K562 (cell line): ENCODE measurements around the gene SCN5A. TPM values are rescaled to one million over a fixed set of nuclear protein-coding genes. Genes with fewer than 3 reads are reported as not detected.

ENCODE experiments used
- ARNT ChIP-seq, 2 experiments: fragments of 450-650 bp; IDR thresholded peaks; 2 replicates each; pipeline ENCODE4 v1.6.1; 2016; ENCODE audit warnings: mild to moderate bottlenecking in 1 of 2
- CBX1 ChIP-seq: sonication (generic); IDR thresholded peaks from 2 replicates; pipeline ENCODE4 v1.6.1; 2016; ENCODE audit warnings: antibody characterized with exemption, low read depth, mild to moderate bottlenecking
- ESRRA ChIP-seq: fragments of 450-650 bp; IDR thresholded peaks from 2 replicates; pipeline ENCODE4 v1.6.1; 2014; ENCODE audit warnings: low read depth, mild to moderate bottlenecking, moderate library complexity, borderline replicate concordance
- ESRRB ChIP-seq: fragments of 250-450 bp; sonication (Bioruptor Pico); IDR thresholded peaks from 2 replicates; pipeline ENCODE4 v1.5.0; 2020; ENCODE audit warnings: mild to moderate bottlenecking, moderate library complexity, borderline replicate concordance
- ETV5 ChIP-seq: sonication (generic); formaldehyde crosslinking; IDR thresholded peaks from 2 replicates; pipeline ENCODE4 v1.4.0; 2020; ENCODE audit warnings: low read depth, mild to moderate bottlenecking, missing genetic modification reagents
- EZH2 ChIP-seq: IDR thresholded peaks from 2 replicates; pipeline ENCODE4 v1.6.1; 2012; ENCODE audit warnings: low read depth, mild to moderate bottlenecking, inconsistent platforms, low read length, borderline replicate concordance
- FOXA3 ChIP-seq, 2 experiments: fragments of 450-650 bp in 1 of 2; sonication (generic) in 1 of 2; formaldehyde crosslinking; IDR thresholded peaks in 1 of 2; conservative IDR thresholded peaks in 1 of 2; 2 replicates each; pipeline versions ENCODE4 v1.4.0 to v1.8.0; 2020 to 2022; ENCODE audit warnings: mild to moderate bottlenecking in 2 of 2, missing genetic modification reagents in 1 of 2
- KDM4B ChIP-seq, 2 experiments: fragments of 450-650 bp in 1 of 2; sonication (generic) in 1 of 2; IDR thresholded peaks; 2 replicates each; pipeline ENCODE4 v1.6.1; 2016 to 2017; ENCODE audit warnings: borderline replicate concordance in 2 of 2, antibody characterized with exemption in 1 of 2, low read depth in 1 of 2, mild to moderate bottlenecking in 1 of 2
- L3MBTL2 ChIP-seq: fragments of 450-650 bp; IDR thresholded peaks from 2 replicates; pipeline ENCODE4 v1.6.1; 2016; ENCODE audit warnings: mild to moderate bottlenecking, moderate library complexity
- LEF1 ChIP-seq: fragments of 450-650 bp; IDR thresholded peaks from 2 replicates; pipeline ENCODE4 v1.6.1; 2016; ENCODE audit warnings: mild to moderate bottlenecking
- MEIS2 ChIP-seq: fragments of 450-650 bp; IDR thresholded peaks from 2 replicates; pipeline ENCODE4 v1.6.1; 2014; ENCODE audit warnings: mild to moderate bottlenecking; ENCODE audit not compliant: partially characterized antibody
- PCBP2 ChIP-seq: fragments of 200-400 bp; formaldehyde crosslinking; IDR thresholded peaks from 2 replicates; pipeline ENCODE4 v1.6.1; 2018; ENCODE audit warnings: low read length, low read depth, mild to moderate bottlenecking, moderate library complexity; ENCODE audit not compliant: poor library complexity, severe bottlenecking
- PHF8 ChIP-seq: fragments of 200-600 bp; sonication (generic); IDR thresholded peaks from 2 replicates; pipeline ENCODE4 v1.6.1; 2012; ENCODE audit warnings: mixed run types, mild to moderate bottlenecking, inconsistent platforms, low read length, moderate library complexity, borderline replicate concordance
- POLR2AphosphoS2 ChIP-seq: IDR thresholded peaks from 2 replicates; pipeline ENCODE4 v1.6.1; 2012; ENCODE audit warnings: low read length, improper control_type of control experiment
- SRF ChIP-seq, 2 experiments: fragments of 250-450, 450-650 bp in 1 of 2; sonication (Bioruptor Pico) in 1 of 2; sonication (generic) in 1 of 2; formaldehyde crosslinking; IDR thresholded peaks; 2 replicates each; pipeline versions ENCODE4 v1.5.0 to v1.5.1; 2020 to 2022; ENCODE audit warnings: mild to moderate bottlenecking in 1 of 2, missing genetic modification reagents in 1 of 2
- TRIM24 ChIP-seq, 2 experiments: fragments of 450-650 bp; IDR thresholded peaks; 2 replicates each; pipeline ENCODE4 v1.6.1; 2016
- ZC3H4 ChIP-seq: sonication (generic); formaldehyde crosslinking; IDR thresholded peaks from 2 replicates; pipeline ENCODE4 v1.9.0; 2021; ENCODE audit warnings: missing genetic modification reagents, borderline replicate concordance
- ZFP1 ChIP-seq: fragments of 450-650 bp; formaldehyde crosslinking; IDR thresholded peaks from 2 replicates; pipeline ENCODE4 v1.4.0; 2020; ENCODE audit warnings: mild to moderate bottlenecking, mixed read lengths
- ZNF232 ChIP-seq: sonication (generic); formaldehyde crosslinking; IDR thresholded peaks from 2 replicates; pipeline ENCODE4 v1.8.0; 2022; ENCODE audit warnings: mild to moderate bottlenecking, missing genetic modification reagents
- ZNF24 ChIP-seq: fragments of 450-650 bp; IDR thresholded peaks from 2 replicates; pipeline ENCODE4 v1.6.1; 2016
- ZNF764 ChIP-seq: fragments of 250-450 bp; sonication (Bioruptor Pico); IDR thresholded peaks from 2 replicates; pipeline ENCODE4 v1.4.0; 2020; ENCODE audit warnings: low read depth, mild to moderate bottlenecking, moderate library complexity
- polyA plus RNA-seq, 8 experiments: library from polyadenylated mRNA; depleted of rRNA in 4 of 8; stranded (reverse) in 5 of 8; unstranded in 3 of 8; fragments of >200 nt; fragmentation: Nextera tagmentation in 2 of 8; fragmentation: Illumina TruSeq in 1 of 8; extraction: Ambion mirVana in 2 of 8; extraction: Trizol in 1 of 8; gene quantifications; 2 replicates each; pipeline versions ENCODE4 v1.2.1 to v1.2.3, GENCODE V29; 2011 to 2014; ENCODE audit warnings: inconsistent platforms in 1 of 8, missing spikeins in 1 of 8
- total RNA-seq, 7 experiments: library from RNA; depleted of rRNA in 6 of 7; stranded (reverse); fragments of >200 nt in 6 of 7; fragmentation: Illumina TruSeq in 2 of 7; extraction: Trizol in 2 of 7; gene quantifications; 2 replicates each; pipeline versions ENCODE4 v1.2.1 to v1.2.3, GENCODE V29; 2011 to 2021; ENCODE audit warnings: low replicate concordance in 1 of 7
- TF ChIP-seq, protein P1 (sequence below), 2 experiments: fragments of 150-350 bp in 1 of 2; IDR thresholded peaks; 2 replicates each; pipeline ENCODE4 v1.6.1; 2012 to 2016; ENCODE audit warnings: low read depth in 2 of 2, low read length in 2 of 2, mild to moderate bottlenecking in 1 of 2, moderate library complexity in 1 of 2
- TF ChIP-seq, protein P2 (sequence below): IDR thresholded peaks from 2 replicates; pipeline ENCODE4 v1.6.1; 2016; ENCODE audit warnings: missing genetic modification characterization, missing compliant biosample characterization
- TF ChIP-seq, protein P3 (sequence below), 2 experiments: fragments of 250-450 bp in 1 of 2; fragments of 450-650 bp in 1 of 2; sonication (Bioruptor Pico) in 1 of 2; IDR thresholded peaks; 2 replicates each; pipeline versions ENCODE4 v1.6.1 to v1.8.0; 2016 to 2021; ENCODE audit warnings: mild to moderate bottlenecking in 2 of 2, moderate library complexity in 2 of 2, missing compliant biosample characterization in 1 of 2, missing genetic modification characterization in 1 of 2

Gene SCN5A
- total and polyA plus RNA-seq, 9 of the 15 experiments (the other 6 are each of a cell fraction or from before 2014, with no cell fraction given): 0.07 to 1.4 (median 0.21) TPM; not detected in 2

DNA sequence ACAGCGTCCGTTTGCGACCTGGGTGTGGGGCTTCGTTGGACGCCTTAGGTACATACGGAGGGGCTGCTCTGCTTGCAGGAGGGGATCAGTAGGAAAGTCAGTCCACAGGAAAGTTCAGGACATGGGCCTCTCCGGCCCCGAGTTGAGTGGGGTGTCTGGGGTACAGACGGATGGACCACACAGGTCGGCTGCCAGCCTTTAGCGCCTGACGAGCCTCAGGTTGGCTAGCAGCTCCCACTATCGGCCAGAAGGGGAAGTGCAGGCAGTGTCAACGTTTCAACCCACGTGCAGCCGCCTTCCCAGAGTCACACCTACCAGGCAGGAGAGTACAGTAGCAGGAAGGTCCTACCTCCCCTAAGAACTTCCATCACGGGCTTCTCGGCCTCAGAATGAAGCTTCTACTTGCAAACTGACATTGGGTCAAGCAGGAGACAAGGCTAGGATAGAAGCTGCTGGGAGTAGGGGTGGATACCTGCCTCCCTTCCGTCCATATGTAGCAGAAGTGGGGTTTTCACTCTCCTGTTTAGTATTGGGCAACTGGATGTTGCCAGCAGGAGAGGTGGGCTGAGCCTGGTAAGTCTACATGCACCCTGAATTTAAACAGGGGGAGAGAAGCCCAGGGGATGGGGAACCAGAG is 1.8 kb upstream of the SCN5A start (continued):
- TF ChIP-seq MEIS2 (peak; percentile 9), ARNT (IDR thresholded peaks at IDR 0.05) (no peak), ZNF24 (peak; percentile 38; the same call in 1 of the 2 replicates), EZH2 (no peak), ESRRB (CRISPR knock-in tag) (no peak), SRF (CRISPR knock-in tag; IDR thresholded peaks at IDR 0.05) (no peak), ZNF764 (no peak), TRIM24 (IDR thresholded peaks at IDR 0.05) (no peak), KDM4B (IDR thresholded peaks at IDR 0.05; ENCODE audit: borderline replicate concordance in 2 of 2, low read depth in 1 of 2) (no peak), L3MBTL2 (peak; percentile 99), ZNF232 (CRISPR knock-in tag) (no peak), ESRRA (peak; percentile 14; the same call in 1 of the 2 replicates), LEF1 (no peak), PCBP2 (no peak), ZFP1 (no peak), CBX1 (no peak; the same call in 1 of the 2 replicates), PHF8 (no peak), FOXA3 (CRISPR knock-in tag; conservative IDR thresholded peaks at IDR 0.05 in 1 of 2, IDR thresholded peaks at IDR 0.05 in 1 of 2) (no peak), ETV5 (CRISPR knock-in tag) (no peak), POLR2AphosphoS2 (no peak), ZC3H4 (CRISPR knock-in tag) (no peak)
- TF ChIP-seq, protein P1, sequence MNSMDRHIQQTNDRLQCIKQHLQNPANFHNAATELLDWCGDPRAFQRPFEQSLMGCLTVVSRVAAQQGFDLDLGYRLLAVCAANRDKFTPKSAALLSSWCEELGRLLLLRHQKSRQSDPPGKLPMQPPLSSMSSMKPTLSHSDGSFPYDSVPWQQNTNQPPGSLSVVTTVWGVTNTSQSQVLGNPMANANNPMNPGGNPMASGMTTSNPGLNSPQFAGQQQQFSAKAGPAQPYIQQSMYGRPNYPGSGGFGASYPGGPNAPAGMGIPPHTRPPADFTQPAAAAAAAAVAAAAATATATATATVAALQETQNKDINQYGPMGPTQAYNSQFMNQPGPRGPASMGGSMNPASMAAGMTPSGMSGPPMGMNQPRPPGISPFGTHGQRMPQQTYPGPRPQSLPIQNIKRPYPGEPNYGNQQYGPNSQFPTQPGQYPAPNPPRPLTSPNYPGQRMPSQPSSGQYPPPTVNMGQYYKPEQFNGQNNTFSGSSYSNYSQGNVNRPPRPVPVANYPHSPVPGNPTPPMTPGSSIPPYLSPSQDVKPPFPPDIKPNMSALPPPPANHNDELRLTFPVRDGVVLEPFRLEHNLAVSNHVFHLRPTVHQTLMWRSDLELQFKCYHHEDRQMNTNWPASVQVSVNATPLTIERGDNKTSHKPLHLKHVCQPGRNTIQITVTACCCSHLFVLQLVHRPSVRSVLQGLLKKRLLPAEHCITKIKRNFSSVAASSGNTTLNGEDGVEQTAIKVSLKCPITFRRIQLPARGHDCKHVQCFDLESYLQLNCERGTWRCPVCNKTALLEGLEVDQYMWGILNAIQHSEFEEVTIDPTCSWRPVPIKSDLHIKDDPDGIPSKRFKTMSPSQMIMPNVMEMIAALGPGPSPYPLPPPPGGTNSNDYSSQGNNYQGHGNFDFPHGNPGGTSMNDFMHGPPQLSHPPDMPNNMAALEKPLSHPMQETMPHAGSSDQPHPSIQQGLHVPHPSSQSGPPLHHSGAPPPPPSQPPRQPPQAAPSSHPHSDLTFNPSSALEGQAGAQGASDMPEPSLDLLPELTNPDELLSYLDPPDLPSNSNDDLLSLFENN (IDR thresholded peaks at IDR 0.05; ENCODE audit: low read depth in 2 of 2, low read length in 2 of 2): no peak
- TF ChIP-seq, protein P2, sequence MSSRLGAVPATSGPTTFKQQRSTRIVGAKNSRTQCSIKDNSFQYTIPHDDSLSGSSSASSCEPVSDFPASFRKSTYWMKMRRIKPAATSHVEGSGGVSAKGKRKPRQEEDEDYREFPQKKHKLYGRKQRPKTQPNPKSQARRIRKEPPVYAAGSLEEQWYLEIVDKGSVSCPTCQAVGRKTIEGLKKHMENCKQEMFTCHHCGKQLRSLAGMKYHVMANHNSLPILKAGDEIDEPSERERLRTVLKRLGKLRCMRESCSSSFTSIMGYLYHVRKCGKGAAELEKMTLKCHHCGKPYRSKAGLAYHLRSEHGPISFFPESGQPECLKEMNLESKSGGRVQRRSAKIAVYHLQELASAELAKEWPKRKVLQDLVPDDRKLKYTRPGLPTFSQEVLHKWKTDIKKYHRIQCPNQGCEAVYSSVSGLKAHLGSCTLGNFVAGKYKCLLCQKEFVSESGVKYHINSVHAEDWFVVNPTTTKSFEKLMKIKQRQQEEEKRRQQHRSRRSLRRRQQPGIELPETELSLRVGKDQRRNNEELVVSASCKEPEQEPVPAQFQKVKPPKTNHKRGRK (tag): no peak
- TF ChIP-seq, protein P3, sequence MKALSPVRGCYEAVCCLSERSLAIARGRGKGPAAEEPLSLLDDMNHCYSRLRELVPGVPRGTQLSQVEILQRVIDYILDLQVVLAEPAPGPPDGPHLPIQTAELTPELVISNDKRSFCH (CRISPR knock-in tag; IDR thresholded peaks at IDR 0.05): no peak
- TF ChIP-seq, protein P3 (tag; IDR thresholded peaks at IDR 0.05): no peak
